Measurements from ENCODE around the gene BDNF.

DNA sequence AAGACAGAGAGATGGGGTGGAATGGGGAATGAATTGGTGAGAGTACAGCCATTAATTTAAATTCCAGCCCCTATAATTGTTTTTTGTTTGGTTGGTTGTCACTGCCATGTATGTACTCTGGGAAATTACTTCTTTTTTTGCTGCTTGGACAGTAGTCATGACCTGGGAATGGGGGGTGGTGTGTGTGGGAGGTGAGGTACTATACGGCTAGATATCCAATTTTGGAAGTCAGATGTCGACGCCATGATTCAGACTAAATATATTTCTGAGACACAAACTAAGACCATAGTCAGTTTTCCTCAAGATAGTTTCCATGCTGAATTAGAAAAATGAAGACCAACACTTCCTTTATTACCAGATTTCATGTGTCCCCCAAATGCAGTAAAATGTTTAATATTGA, 7.4 kb upstream of the BDNF start:
- TF ChIP-seq, protein P1, sequence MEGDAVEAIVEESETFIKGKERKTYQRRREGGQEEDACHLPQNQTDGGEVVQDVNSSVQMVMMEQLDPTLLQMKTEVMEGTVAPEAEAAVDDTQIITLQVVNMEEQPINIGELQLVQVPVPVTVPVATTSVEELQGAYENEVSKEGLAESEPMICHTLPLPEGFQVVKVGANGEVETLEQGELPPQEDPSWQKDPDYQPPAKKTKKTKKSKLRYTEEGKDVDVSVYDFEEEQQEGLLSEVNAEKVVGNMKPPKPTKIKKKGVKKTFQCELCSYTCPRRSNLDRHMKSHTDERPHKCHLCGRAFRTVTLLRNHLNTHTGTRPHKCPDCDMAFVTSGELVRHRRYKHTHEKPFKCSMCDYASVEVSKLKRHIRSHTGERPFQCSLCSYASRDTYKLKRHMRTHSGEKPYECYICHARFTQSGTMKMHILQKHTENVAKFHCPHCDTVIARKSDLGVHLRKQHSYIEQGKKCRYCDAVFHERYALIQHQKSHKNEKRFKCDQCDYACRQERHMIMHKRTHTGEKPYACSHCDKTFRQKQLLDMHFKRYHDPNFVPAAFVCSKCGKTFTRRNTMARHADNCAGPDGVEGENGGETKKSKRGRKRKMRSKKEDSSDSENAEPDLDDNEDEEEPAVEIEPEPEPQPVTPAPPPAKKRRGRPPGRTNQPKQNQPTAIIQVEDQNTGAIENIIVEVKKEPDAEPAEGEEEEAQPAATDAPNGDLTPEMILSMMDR (IDR thresholded peaks at IDR 0.05; ENCODE audit: poor library complexity), result no peak
- no peak for TF ChIP-seq EZH2 (IDR thresholded peaks at IDR 0.05; ENCODE audit: borderline replicate concordance)
- TF ChIP-seq EZH2phosphoT487 (IDR thresholded peaks at IDR 0.05; ENCODE audit: low read depth, severe bottlenecking, unreplicated experiment), result no peak

All from hepatocyte (in vitro differentiated cells).